ENCODE results near the gene SPEN.

The SPEN gene

DNA sequence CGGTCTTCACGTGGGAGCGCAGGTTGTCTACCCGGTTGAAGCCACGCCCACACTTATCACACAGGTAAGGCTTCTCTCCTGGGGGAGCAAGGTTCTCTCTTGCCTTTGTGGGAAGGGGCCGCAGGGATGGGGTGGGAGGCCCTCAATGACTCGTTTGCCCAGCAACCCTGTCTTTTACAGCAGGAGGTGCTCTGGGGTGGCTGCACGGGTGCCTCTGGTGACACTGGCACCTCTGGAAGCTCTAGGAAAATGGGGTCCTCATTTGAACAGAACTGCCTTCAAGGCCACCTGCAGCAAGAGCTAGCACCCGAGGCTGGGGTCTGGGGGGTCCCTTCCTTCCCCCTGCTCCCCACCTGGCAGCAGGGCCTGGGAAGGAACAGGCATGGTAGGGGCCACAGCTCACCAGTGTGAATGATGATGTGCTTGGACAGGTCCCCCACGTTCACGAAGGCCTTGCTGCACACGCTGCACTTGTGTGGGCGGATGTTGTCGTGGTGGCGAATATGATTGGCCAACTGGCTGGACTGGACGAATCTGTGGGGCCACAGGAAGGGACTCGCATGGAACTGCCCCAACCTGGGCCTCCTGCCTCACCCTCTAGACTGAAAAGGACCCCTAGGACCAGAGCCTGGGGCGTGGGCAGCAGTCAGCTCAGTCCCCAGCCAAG is 95.3 kb downstream of the SPEN start:
- no peak for DNase-seq (ENCODE audit: low read depth)
- TF ChIP-seq, protein P1, sequence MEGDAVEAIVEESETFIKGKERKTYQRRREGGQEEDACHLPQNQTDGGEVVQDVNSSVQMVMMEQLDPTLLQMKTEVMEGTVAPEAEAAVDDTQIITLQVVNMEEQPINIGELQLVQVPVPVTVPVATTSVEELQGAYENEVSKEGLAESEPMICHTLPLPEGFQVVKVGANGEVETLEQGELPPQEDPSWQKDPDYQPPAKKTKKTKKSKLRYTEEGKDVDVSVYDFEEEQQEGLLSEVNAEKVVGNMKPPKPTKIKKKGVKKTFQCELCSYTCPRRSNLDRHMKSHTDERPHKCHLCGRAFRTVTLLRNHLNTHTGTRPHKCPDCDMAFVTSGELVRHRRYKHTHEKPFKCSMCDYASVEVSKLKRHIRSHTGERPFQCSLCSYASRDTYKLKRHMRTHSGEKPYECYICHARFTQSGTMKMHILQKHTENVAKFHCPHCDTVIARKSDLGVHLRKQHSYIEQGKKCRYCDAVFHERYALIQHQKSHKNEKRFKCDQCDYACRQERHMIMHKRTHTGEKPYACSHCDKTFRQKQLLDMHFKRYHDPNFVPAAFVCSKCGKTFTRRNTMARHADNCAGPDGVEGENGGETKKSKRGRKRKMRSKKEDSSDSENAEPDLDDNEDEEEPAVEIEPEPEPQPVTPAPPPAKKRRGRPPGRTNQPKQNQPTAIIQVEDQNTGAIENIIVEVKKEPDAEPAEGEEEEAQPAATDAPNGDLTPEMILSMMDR (IDR thresholded peaks at IDR 0.05; ENCODE audit: low read length, missing control alignments), result no peak
- no peak overlapping the region for H3K4me3 ChIP-seq (replicated peaks; ENCODE audit: low read depth, low read length)

DNA sequence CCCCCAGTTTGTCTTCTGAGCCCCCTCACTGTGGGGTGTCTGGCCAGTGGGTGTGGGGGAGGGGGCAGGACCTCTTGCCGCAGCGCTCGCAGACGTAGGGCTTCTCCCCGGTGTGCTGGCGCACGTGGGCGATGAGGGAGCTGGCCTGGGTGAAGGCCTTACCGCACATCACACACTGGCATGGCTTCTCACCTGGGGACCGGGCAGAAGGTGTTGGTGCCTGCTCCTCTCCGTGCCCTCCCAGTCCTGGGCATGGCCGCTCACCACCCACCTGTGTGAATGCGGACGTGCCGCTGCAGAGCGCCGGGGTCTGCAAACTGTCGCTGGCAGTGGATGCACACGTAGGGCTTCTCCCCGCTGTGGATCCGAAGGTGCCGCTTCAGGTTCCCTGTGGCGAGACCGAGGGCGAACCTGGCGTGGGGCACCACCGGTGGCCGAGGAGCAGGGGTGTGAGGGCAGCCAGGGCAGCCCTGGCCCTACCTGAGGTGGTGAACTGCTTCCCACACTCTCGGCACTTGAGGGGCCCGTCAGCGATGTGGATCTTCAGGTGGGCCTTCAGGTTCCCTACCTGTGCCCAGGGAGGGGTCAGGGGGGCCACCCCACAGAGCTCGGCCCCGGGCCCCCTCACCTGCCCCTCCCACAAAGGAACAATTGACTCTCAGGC is 96.0 kb downstream of the SPEN start:
- H3K4me3 ChIP-seq (replicated peaks; ENCODE audit: low read depth, low read length), result no peak overlapping the region
- TF ChIP-seq, protein P1 (IDR thresholded peaks at IDR 0.05; ENCODE audit: low read length, missing control alignments), result no peak
- DNase-seq (ENCODE audit: low read depth), result no peak

DNA sequence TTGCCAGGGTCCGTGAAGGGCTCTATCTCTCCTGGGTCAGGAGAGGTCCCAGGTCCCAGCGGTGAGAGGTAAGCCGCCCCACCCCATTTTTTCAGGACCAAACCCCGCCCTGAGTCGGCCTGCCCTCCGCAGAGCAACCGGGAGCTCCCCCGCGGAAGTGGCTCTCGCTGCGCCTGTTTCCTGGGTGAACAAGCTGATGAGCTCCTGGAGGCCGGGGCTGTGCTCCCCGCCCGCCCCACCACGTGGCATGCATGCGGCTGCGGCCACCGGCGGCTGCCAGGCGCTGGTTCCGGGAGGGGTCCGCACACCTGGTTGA is 96.4 kb downstream of the SPEN start:
- TF ChIP-seq, protein P1 (IDR thresholded peaks at IDR 0.05; ENCODE audit: low read length, missing control alignments), result no peak
- H3K4me3 ChIP-seq (replicated peaks; ENCODE audit: low read depth, low read length), result no peak overlapping the region
- DNase-seq (ENCODE audit: low read depth), result no peak

DNA sequence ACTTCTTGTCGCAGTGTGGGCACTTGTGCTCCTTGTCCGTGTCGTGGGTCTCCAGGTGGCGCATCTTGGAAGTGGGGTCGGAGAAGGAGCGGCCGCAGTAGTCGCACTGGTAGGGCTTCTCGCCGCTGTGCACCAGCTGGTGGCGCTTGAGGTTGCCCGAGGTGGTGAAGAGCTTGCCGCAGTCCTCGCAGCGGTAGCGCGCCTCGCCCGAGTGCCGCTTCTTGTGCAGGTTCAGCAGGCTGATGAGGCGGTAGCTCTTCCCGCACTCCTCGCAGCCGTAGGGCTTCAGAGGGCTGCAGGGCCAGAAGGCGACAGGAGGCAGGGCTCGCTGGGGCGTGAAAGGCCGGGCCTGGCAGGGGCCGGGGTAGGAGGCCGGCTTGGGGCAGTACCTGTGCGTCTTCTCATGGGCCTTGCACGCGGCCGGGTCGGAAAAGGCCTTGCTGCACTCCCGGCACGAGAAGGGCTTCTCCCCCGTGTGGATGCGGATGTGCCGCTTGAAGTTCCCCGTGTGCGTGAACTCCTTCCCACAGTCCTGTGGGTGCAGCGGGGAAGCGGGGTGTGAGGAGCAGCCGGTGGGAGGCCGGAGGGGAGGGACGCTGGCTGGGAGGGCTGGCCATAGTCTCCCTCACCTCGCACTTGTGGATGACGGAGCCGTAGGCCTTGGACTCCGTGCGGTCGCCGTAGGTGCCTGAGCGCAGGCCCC is 97.0 kb downstream of the SPEN start:
- no peak for DNase-seq (ENCODE audit: low read depth)
- TF ChIP-seq, protein P1 (IDR thresholded peaks at IDR 0.05; ENCODE audit: low read length, missing control alignments), result no peak
- no peak overlapping the region for H3K4me3 ChIP-seq (replicated peaks; ENCODE audit: low read depth, low read length)

DNA sequence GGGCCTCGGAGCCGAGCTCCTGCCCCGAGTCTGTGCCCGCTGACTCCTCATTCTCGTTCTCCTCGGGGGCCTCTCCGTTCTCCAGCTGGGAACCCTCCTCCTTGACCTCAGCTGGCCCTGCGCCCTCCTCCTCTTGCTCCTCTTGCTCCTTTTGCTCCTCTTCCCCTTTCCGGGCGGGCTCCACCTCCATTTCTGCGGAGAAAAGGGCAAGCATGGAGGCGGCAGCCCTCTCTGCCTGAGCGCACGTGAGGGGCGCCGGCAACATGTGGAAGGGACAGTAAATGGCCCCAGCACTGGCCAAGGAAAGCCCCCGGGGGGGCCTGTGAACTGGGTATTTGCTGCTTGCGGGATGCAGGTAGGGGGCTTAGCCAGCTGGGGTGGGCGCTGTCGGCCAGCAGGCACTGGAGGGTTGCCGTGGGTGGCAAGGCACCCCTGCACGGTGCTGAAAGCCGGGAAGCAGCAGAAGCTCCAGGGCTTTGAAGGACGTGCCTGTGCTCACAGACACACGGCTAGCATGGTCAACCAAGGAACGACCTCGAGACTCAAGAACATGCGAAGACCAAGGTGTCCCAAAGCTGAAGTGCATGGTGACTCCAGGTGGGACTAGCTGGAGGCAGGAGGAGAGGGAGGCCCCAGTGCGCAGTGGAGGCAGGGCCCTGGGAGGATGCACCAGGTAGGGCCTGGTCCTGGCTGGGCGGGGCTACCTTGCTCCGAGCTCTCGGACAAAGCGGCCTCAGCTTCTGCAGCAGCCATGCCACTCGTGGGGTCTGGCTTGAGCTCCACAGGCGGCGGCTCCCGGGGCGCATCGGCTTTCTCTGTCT is 97.7 kb downstream of the SPEN start:
- TF ChIP-seq, protein P1 (IDR thresholded peaks at IDR 0.05; ENCODE audit: low read length, missing control alignments), result no peak
- no peak overlapping the region for H3K4me3 ChIP-seq (replicated peaks; ENCODE audit: low read depth, low read length)
- no peak for DNase-seq (ENCODE audit: low read depth)

DNA sequence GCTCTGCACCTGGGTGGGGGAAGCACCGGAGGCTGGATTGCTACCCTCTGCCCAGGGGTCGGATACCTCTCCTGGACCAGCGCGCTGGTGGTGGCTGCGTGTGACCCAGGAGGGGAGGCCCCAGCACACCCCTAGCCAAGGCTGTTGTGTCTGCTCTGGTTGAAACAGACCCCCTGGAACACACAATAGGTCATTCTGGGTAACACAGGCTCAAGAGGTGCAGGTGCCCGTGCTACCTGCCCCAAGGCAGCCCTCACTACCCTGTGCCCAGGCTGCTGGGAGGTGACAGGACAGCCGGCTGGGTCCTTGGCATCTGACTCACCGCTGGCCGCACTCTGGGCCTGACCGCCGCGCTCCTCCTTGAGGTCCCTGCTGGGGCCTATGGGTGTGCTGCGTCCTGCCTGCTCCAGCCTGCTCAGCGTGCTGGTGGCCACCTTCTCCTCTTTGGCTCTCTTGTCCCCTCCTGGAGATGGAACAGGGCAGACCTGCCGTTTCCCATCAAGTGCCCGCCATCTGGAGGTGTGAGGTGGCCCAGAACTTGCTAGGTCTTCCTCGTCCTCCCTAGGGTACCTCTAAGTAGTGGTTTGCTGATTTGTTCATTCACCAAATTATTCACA is 98.4 kb downstream of the SPEN start:
- TF ChIP-seq, protein P1 (IDR thresholded peaks at IDR 0.05; ENCODE audit: low read length, missing control alignments), result no peak
- H3K4me3 ChIP-seq (replicated peaks; ENCODE audit: low read depth, low read length), result no peak overlapping the region
- no peak for DNase-seq (ENCODE audit: low read depth)
